Measurements from ENCODE around the gene ZNF236.

ZNF236 gene

DNA sequence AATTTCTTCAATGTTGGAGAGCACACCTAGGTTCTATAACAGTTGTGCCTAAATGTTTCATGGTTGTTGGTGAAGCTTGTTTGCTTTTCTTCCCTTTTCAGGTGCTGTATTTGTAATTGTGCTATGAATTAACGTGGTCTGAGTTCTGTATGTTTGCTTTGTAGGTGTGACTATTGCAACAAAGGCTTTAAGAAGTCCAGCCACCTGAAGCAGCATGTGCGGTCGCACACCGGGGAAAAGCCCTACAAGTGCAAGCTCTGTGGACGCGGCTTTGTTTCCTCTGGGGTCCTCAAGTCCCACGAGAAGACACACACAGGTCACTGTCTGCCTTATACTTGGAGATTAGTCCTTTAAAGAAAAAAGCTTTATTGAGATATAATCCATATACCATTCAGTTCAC, 91.2 kb downstream of the ZNF236 start:
- TF ChIP-seq, protein P1, sequence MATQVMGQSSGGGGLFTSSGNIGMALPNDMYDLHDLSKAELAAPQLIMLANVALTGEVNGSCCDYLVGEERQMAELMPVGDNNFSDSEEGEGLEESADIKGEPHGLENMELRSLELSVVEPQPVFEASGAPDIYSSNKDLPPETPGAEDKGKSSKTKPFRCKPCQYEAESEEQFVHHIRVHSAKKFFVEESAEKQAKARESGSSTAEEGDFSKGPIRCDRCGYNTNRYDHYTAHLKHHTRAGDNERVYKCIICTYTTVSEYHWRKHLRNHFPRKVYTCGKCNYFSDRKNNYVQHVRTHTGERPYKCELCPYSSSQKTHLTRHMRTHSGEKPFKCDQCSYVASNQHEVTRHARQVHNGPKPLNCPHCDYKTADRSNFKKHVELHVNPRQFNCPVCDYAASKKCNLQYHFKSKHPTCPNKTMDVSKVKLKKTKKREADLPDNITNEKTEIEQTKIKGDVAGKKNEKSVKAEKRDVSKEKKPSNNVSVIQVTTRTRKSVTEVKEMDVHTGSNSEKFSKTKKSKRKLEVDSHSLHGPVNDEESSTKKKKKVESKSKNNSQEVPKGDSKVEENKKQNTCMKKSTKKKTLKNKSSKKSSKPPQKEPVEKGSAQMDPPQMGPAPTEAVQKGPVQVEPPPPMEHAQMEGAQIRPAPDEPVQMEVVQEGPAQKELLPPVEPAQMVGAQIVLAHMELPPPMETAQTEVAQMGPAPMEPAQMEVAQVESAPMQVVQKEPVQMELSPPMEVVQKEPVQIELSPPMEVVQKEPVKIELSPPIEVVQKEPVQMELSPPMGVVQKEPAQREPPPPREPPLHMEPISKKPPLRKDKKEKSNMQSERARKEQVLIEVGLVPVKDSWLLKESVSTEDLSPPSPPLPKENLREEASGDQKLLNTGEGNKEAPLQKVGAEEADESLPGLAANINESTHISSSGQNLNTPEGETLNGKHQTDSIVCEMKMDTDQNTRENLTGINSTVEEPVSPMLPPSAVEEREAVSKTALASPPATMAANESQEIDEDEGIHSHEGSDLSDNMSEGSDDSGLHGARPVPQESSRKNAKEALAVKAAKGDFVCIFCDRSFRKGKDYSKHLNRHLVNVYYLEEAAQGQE (IDR thresholded peaks at IDR 0.05; ENCODE audit: insufficient read depth in 1 of 2, low read depth in 2 of 2, low read length in 2 of 2) = no peak
- TF ChIP-seq SIN3A (IDR thresholded peaks at IDR 0.05; ENCODE audit: borderline replicate concordance, insufficient read depth, low read length) (no peak), TAF1 (IDR thresholded peaks at IDR 0.05; ENCODE audit: borderline replicate concordance, insufficient read depth, low read length) (no peak), POLR2AphosphoS5 (IDR thresholded peaks at IDR 0.05; ENCODE audit: low read depth, low read length) (no peak), FOXP2 (optimal IDR thresholded peaks at IDR 0.05; ENCODE audit: borderline replicate concordance, extremely low read depth, extremely low read length, insufficient read depth) (no peak)

DNA sequence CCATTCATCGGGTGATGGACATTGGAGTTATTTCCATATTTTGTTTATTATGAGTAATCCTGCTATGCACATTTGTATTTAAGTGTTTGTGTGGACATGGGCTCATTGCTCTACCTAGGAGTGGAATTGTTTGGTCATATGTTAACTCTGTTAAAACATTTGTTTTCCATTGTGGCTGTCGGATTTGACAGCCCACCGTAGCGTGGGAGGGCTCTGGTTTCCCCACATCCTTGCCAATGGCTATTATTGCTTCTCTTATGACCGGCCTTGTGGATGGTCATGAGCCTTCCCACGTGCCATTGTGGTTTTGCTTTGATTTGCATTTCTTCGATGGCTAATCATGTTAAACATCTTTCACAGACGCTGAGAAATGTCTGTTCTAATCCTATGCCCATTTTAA, 92.0 kb downstream of the ZNF236 start:
- no peak for TF ChIP-seq SIN3A (IDR thresholded peaks at IDR 0.05; ENCODE audit: borderline replicate concordance, insufficient read depth, low read length)
- TF ChIP-seq, protein P1 (IDR thresholded peaks at IDR 0.05; ENCODE audit: insufficient read depth in 1 of 2, low read depth in 2 of 2, low read length in 2 of 2) = no peak
- TF ChIP-seq TAF1 (IDR thresholded peaks at IDR 0.05; ENCODE audit: borderline replicate concordance, insufficient read depth, low read length) = no peak
- no peak for TF ChIP-seq FOXP2 (optimal IDR thresholded peaks at IDR 0.05; ENCODE audit: borderline replicate concordance, extremely low read depth, extremely low read length, insufficient read depth)
- no peak for TF ChIP-seq POLR2AphosphoS5 (IDR thresholded peaks at IDR 0.05; ENCODE audit: low read depth, low read length)

GRCh38 chr18:76914796-76915195, 92.4 kb downstream of the ZNF236 start:
- TF ChIP-seq, protein P1 (IDR thresholded peaks at IDR 0.05; ENCODE audit: insufficient read depth in 1 of 2, low read depth in 2 of 2, low read length in 2 of 2) = no peak
- no peak for TF ChIP-seq POLR2AphosphoS5 (IDR thresholded peaks at IDR 0.05; ENCODE audit: low read depth, low read length)
- TF ChIP-seq TAF1 (IDR thresholded peaks at IDR 0.05; ENCODE audit: borderline replicate concordance, insufficient read depth, low read length) = no peak
- TF ChIP-seq SIN3A (IDR thresholded peaks at IDR 0.05; ENCODE audit: borderline replicate concordance, insufficient read depth, low read length) = no peak
- TF ChIP-seq FOXP2 (optimal IDR thresholded peaks at IDR 0.05; ENCODE audit: borderline replicate concordance, extremely low read depth, extremely low read length, insufficient read depth) = no peak

DNA sequence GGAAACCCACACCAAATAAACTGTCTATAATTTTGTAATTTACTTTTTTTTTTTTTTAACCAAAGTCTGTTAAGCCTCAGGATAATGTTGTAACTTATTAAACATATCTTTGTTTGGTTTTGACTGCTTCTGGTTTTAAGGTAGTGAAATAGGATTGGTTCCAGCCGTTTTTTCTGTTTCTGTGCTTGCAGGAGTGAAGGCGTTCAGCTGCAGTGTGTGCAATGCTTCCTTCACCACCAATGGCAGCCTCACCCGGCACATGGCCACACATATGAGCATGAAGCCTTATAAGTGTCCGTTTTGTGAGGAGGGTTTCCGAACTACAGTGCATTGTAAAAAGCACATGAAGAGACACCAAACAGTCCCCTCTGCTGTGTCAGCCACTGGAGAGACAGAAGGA, 93.1 kb downstream of the ZNF236 start:
- TF ChIP-seq SIN3A (IDR thresholded peaks at IDR 0.05; ENCODE audit: borderline replicate concordance, insufficient read depth, low read length) (no peak), FOXP2 (optimal IDR thresholded peaks at IDR 0.05; ENCODE audit: borderline replicate concordance, extremely low read depth, extremely low read length, insufficient read depth) (no peak), TAF1 (IDR thresholded peaks at IDR 0.05; ENCODE audit: borderline replicate concordance, insufficient read depth, low read length) (no peak), POLR2AphosphoS5 (IDR thresholded peaks at IDR 0.05; ENCODE audit: low read depth, low read length) (no peak)
- TF ChIP-seq, protein P1 (IDR thresholded peaks at IDR 0.05; ENCODE audit: insufficient read depth in 1 of 2, low read depth in 2 of 2, low read length in 2 of 2) = no peak

DNA sequence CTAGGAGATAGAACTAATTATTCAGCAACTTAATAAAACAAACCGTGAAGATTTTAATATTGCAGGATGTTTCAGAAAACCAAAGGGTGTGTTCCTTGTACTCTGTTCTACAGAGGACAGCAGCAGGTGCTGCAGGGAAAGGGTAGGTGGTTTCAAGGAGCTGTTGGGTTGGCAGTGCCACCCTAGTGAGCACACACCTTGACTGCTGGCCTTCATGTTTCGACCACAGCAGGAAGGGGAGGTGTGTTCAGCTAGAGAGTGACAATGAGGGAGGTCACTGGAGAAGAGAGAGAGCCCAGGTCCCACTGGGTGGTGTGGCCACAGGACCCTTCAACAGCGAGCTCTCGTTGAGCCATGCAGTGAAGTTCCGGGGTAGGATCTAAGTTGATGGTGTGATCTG, 98.6 kb downstream of the ZNF236 start:
- TF ChIP-seq SIN3A (IDR thresholded peaks at IDR 0.05; ENCODE audit: borderline replicate concordance, insufficient read depth, low read length) = no peak
- TF ChIP-seq TAF1 (IDR thresholded peaks at IDR 0.05; ENCODE audit: borderline replicate concordance, insufficient read depth, low read length) = no peak
- no peak for TF ChIP-seq FOXP2 (optimal IDR thresholded peaks at IDR 0.05; ENCODE audit: borderline replicate concordance, extremely low read depth, extremely low read length, insufficient read depth)
- TF ChIP-seq POLR2AphosphoS5 (IDR thresholded peaks at IDR 0.05; ENCODE audit: low read depth, low read length) = no peak
- TF ChIP-seq, protein P1 (IDR thresholded peaks at IDR 0.05; ENCODE audit: insufficient read depth in 1 of 2, low read depth in 2 of 2, low read length in 2 of 2) = no peak
